ENCODE results near the gene EHD2. TPM values are rescaled to one million over a fixed set of nuclear protein-coding genes. Genes with fewer than 3 reads are reported as not detected.

The EHD2 gene
- total and polyA plus RNA-seq, 2 of the 13 experiments (the other 11 are each of a cell fraction or from before 2014, with no cell fraction given) = 0.09 to 0.28 TPM

DNA sequence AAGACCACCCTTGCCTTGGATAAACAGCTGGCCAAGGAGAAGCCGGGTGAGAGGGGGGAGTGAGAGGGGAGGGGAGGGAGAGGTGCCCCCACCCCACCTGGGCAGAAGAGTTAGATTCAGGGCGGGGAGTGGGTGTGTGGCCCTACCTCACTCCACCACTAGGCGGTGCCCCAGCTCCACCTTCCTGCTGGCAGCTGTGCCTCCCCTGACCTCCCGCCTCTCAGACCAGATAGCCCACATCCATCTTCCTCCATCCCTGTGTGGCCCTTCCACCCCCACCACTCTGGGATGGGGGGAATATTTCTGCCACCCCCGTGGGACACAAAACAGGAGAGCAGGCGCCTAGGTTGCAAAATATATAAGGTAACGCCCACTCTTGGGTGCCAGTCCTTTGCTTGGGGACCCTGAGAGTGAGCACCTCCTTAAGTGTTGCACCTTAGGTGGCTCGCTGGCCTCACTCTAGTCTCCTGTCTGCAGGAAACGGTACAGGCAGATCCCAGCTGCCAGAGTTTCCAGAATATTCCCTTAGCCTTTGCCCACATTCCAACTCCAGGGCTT lies 13.8 kb upstream of the EHD2 start (continued):
- TF ChIP-seq, protein P1, sequence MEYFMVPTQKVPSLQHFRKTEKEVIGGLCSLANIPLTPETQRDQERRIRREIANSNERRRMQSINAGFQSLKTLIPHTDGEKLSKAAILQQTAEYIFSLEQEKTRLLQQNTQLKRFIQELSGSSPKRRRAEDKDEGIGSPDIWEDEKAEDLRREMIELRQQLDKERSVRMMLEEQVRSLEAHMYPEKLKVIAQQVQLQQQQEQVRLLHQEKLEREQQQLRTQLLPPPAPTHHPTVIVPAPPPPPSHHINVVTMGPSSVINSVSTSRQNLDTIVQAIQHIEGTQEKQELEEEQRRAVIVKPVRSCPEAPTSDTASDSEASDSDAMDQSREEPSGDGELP (IDR thresholded peaks at IDR 0.05; ENCODE audit: borderline replicate concordance, low read depth) = peak; percentile 13; the same call in 1 of the 2 replicates
- no peak for TF ChIP-seq NR2F6 (IDR thresholded peaks at IDR 0.05)
- TF ChIP-seq NR2F6 (CRISPR knock-in tag; IDR thresholded peaks at IDR 0.05) = peak; percentile 44; the same call in 1 of the 2 replicates
- TF ChIP-seq KLF15 (CRISPR knock-in tag; IDR thresholded peaks at IDR 0.05; ENCODE audit: borderline replicate concordance) = no peak
- TF ChIP-seq ZNF687 (CRISPR knock-in tag; IDR thresholded peaks at IDR 0.05) = peak; percentile 34
- TF ChIP-seq RORA (CRISPR knock-in tag; IDR thresholded peaks at IDR 0.05) = no peak
- TF ChIP-seq HNF4A (CRISPR knock-in tag; IDR thresholded peaks at IDR 0.05) = no peak
- TF ChIP-seq HBP1 (CRISPR knock-in tag; IDR thresholded peaks at IDR 0.05; ENCODE audit: low read depth) = no peak
- TF ChIP-seq, protein P2, sequence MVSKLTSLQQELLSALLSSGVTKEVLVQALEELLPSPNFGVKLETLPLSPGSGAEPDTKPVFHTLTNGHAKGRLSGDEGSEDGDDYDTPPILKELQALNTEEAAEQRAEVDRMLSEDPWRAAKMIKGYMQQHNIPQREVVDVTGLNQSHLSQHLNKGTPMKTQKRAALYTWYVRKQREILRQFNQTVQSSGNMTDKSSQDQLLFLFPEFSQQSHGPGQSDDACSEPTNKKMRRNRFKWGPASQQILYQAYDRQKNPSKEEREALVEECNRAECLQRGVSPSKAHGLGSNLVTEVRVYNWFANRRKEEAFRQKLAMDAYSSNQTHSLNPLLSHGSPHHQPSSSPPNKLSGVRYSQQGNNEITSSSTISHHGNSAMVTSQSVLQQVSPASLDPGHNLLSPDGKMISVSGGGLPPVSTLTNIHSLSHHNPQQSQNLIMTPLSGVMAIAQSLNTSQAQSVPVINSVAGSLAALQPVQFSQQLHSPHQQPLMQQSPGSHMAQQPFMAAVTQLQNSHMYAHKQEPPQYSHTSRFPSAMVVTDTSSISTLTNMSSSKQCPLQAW (CRISPR knock-in tag; IDR thresholded peaks at IDR 0.05) = 0 out of 2 replicates have a peak, but pooled peaks have one; percentile 12
- TF ChIP-seq MTA1 (CRISPR knock-in tag; IDR thresholded peaks at IDR 0.05; ENCODE audit: borderline replicate concordance) = no peak
- TF ChIP-seq HOXA9 (CRISPR knock-in tag; IDR thresholded peaks at IDR 0.05; ENCODE audit: borderline replicate concordance) = no peak
- no peak for TF ChIP-seq ZNF20 (CRISPR knock-in tag; IDR thresholded peaks at IDR 0.05)
- TF ChIP-seq CTCF (CRISPR knock-in tag; IDR thresholded peaks at IDR 0.05) = peak; percentile 90
- TF ChIP-seq CBFB (CRISPR knock-in tag; IDR thresholded peaks at IDR 0.05) = no peak
- TF ChIP-seq KLF11 (CRISPR knock-in tag; IDR thresholded peaks at IDR 0.05) = no peak
- TF ChIP-seq, protein P3, sequence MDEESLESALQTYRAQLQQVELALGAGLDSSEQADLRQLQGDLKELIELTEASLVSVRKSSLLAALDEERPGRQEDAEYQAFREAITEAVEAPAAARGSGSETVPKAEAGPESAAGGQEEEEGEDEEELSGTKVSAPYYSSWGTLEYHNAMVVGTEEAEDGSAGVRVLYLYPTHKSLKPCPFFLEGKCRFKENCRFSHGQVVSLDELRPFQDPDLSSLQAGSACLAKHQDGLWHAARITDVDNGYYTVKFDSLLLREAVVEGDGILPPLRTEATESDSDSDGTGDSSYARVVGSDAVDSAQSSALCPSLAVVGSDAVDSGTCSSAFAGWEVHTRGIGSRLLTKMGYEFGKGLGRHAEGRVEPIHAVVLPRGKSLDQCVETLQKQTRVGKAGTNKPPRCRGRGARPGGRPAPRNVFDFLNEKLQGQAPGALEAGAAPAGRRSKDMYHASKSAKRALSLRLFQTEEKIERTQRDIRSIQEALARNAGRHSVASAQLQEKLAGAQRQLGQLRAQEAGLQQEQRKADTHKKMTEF (CRISPR knock-in tag; IDR thresholded peaks at IDR 0.05) = no peak
- TF ChIP-seq MYNN (CRISPR knock-in tag; IDR thresholded peaks at IDR 0.05; ENCODE audit: low read depth) = no peak
- peak; percentile 27; the same call in 1 of the 2 replicates for TF ChIP-seq MAX (IDR thresholded peaks at IDR 0.05)

All from HepG2 (cell line).